EL (cell line): ENCODE data around the gene GRAMD2A.
A peak's percentile ranks its signal among the peaks of the same experiment; 100 is the strongest.

ENCODE experiments used
- DNase-seq: peaks from one replicate; pipeline ENCODE4 v3.0.0-alpha.2; 2016

Gene GRAMD2A

DNA sequence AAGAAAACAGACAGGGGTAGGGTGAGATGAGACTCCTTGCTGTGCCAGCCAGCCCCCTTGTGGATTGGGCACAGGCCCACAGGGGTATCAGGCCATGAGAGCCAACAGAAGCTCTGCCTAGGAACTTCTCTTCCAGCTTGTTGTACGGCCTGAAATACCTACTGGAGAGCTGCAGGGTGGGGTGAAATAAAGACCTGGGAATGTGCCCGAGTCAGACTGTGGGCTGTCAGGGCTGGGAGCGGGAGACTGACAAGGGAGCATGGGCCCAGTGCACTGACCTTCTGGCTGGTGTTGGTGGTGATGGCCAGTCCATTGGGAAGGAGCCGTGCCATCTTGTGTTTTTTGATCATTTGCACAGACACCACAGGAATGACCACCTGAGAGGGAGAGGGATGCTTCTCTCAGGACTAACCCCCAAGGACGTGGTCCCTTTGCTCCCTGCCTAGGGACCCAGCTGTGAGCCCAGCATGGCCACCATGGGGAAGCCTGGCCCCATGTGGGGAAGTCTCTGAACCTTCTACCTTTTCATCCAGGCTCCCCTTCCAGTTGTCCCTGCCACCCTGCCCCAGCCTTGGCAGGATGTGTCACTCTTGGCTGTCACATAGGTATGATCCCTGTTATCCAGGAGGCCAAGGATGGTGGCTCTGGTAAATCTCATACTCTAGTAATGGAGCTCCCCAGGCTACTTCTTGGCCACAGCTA, 30.7 kb downstream of the GRAMD2A start:
- no peak for DNase-seq

DNA sequence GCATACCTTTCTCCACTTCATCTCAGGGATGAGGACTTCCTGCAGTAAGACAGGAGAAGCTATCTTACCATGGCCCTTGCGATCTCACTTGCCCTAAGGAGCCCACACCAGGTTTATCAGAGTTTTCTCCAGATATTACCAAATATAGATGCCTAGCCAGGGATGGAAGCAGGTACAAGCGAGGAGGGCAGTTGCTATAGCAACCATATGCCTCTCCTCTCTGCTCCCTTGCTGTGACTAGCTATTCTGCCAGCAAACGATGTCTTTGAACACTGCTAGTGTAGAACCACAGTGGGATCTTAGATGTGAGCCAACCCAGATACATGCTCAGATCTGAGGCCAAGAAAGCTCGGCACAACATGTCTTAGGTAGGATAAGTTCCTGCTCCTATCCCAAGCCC, 33.9 kb downstream of the GRAMD2A start:
- no peak for DNase-seq

DNA sequence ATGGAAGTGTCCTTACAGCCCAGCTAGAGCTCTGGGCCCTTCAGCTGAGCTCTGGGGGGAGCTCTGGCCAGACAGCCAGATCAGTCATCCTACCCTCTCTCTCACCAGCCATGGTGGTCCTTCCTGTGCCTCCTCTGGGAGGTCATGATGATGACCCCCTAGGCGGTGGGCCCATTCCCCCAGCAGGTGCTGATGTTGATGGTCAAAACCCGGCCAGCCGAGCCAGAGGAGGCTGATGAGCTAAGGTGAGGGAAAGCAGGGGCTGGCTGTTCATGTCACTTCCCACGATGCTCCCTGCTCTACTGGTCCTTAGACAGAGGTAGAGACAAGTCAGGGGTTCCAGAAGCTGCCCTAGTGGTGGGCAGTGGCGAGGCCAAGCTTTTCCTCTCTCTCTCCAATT, 35.0 kb downstream of the GRAMD2A start:
- DNase-seq = no peak

DNA sequence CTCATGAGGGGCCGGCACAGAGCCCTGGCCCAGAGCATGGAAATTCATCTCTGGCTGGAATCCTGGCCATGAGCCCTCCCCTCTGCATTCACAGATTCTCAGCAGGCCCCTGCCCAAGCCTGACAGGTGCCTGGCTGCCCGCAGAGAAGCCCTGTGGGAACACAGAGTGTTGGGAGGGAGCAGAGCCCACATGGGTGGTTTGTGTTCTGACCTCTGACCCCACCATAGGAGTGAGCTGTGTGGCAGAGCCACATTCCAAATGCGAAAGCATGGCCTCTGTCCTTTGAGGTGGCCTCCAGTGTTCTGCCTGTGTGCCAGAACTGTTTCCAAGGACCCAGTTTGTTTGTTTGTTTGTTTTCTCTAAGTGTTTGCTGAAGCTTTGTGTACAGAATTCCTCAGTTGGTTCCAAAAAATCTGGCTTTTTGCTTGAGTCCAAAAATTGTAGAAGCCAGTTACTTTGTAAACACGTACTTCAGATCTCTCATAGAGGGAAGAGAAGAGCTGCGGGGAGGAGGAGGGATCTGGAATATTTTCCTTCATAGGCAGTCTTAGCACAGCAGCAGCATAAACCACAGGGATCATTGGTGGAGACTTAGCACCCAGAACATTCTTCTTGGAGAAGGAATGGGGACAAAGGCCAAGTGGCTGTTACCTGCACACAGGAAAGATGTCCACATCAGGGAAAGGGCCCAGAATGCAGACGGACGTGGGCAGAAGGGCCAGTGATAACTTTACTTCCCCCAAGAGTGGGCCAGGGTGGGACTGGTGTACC, 36.0 kb downstream of the GRAMD2A start:
- no peak for DNase-seq

DNA sequence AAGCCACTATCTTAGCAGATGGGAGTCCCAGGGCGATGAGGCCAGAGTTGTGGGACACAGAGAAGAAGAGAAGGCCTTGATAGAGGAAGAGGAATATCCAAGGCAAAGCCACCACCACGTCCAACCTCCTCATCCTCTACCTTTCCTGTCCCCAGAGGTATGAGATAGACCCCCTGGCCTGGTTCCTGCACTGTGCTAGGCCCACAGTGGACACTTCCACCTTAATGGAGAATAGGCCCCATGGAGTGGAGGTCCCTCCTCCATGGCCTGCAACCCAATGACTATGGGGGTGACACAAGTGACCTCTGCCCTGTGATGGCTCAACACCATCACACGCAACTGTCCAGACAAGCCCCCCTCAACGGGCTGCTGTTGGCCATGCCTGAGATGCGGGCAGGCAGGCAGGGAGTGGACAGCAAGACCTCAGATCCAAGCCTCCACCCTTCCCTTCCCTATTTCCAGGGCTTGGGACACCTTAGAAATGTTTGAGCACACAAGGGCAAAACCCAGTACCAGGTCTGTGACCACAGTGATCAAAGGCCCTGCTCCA, 36.8 kb downstream of the GRAMD2A start:
- DNase-seq = no peak

DNA sequence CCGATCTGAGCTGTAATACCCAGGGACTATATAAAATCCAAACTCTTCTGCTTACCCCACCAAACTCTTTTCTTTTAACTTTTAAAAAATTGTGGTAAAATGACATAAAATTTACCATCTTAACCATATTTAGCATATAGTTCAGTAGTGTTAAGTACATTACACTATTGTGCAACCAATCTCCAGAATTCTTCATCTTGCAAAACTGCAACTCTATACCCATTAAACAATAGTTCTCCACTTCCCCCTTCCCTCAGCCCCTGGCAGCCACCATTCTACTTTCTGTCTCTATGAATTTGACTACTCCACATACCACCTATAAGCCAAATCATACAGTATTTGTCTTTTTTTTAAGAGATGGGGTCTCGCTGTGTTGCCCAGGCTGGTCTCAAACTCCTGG, 40.7 kb downstream of the GRAMD2A start:
- DNase-seq = no peak

DNA sequence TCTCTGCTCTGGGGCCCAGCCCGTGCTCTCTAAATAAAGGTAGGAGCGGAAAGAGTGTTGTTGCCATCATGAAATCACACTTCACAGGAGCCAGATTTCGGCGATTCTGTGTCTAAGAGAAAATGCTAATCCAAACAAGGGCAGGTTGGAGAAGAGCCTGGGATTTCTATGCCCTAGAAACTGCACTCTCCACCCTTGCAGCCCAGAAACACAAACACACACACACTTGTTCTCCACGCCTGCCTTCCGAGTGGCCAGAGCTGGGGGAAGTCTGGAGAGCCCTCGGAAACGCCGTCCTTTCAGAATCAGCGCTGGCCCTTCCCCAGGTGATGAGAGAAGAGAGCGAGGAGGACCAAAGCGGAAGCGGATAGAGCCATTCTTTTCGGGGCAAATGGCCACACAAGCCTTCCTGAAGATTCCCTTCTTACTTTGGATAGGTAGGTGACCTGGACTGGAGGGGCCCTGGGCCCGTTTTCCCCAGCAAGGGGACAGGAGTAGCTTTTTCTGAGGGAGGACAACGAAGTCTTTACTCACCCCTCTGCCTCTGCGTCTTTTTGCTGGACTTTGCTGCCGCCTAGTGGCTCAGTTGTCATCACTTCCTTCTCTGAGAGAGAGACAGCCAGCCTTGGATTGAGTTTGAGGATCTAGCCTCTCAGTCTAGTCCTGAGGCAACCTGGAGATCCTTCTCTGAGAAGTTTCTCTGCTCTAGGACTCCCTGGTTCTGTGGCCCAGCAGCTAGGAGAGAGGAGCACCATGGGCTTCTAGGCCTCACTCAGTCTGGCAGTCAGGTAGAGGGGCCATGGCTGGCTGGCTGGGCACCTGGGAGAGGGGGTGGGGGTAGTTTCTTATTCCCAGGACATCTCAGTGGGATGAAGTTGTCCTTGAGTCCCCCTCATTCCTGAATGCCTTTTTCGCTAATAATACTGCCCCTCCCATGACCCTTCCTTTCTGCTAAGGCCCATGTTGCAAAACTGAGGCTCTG, 41.7 kb downstream of the GRAMD2A start:
- peak; percentile 83 for DNase-seq

DNA sequence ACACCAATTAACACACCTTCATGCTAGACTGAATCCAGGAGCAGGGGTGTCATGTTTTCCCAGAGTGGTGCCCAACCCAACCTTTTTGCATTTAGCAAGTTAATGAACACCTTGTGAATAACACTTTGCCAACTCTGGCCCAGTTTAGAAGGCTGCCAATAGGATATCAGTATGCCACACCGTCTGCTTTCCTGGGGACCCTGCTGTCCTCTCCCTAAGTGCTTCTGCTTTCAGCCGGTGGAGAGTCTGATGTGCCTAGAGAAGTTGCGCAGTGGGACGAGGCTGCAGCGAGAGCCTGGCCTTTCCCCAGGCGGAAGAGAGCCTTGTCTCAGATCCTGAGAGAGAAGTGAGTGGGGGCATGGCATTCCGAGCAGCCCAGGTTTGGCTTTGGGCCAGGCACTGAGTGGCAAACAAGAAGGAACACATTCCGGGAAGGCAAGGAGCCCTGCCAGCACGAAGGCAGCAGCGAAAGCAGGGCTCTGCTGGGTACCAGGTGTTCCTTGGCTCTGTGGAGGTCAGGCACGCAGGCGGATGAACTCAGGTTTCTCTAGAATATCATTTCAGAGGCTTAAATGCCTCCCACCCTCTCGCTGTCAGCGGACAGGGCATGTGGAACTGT, 42.5 kb downstream of the GRAMD2A start:
- DNase-seq = peak; percentile 42

DNA sequence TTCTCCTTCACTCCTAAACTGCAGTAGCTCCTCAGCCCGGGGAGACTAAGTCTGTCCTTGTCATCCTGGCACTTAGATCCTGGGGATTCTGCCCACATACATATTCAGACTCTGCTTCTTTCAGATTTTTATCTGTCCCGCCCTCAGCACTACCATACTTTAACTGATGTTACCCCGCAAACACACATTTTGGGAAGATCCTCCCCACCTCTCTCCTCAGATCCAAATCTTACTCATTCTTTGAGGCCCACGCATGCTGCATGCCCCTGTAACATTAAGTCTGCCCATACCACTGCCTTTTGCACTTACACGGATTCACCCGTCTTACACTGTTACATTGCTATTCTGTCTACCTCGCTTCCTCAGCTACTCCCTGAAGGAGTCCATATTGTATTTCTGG, 43.3 kb downstream of the GRAMD2A start:
- no peak for DNase-seq

DNA sequence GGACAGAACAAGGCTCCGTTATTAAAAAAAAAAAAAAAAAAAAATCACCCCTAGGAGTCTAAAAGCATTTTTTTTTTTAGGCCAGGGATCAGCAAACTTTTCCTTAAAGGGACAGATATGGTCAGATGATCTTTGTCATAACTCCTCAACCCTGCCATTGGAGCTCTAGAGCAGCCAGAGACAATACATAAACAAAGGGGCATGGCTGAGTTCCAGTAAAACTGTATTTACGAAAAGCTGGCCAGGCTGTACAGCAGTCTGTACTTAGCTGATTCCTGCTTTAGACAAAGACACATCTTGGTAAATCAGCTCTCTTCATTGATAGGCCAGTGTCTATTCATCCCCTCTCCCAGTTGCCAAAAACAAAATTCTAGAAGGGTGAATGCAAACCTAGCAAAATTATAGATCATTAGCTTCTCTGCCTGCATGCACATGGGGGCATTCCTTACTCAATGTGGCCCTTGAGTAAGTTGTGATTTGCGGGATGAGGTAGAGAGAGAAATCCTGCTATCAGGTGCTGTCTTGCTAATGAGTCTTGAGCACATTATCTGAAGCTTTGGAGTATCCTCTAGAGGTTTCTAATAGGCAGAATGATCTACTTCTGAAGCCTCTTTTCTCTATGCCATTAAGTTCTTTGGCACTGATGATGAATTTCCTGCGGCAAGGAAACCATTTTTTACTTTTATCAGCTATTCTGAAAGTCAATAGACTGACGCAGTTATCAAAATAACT, 44.2 kb downstream of the GRAMD2A start:
- DNase-seq = no peak

DNA sequence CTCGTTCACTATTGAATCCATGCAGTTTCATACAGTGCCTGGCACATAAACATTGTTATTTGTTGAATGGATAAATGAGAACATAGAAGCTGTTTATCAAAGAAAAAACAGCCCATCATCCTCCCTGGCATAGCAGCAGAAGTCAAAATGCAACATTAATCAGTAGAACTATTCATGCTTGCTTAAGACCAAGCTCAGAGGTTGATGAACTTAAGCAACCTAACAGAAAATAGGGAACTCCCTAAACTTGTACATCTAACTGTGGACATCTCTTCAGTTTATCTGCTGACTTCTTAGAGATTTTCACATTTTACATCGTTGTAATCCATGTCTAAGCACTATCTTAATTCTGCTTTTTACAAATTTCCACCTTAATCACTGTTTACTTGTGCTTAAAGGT, 50.2 kb downstream of the GRAMD2A start:
- DNase-seq = no peak

DNA sequence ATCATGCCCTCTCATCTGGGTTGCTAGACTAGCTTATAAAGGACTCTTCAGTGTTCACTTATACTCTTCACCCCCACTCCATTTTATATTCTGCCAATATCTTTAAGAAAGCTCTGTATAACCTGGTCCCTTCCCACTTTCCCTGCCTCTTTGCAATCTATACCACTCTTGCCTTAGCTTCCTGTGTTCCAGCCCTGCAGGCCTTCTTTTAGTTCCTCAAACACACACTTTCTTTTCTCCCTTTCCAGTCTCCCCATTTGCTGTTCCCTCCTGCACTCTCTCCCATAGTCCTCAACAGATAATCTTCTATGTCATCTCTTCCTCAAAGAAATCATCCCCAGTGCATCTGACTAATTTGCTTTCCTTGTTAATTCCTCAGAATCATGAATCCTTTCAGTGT, 50.7 kb downstream of the GRAMD2A start:
- DNase-seq = no peak

DNA sequence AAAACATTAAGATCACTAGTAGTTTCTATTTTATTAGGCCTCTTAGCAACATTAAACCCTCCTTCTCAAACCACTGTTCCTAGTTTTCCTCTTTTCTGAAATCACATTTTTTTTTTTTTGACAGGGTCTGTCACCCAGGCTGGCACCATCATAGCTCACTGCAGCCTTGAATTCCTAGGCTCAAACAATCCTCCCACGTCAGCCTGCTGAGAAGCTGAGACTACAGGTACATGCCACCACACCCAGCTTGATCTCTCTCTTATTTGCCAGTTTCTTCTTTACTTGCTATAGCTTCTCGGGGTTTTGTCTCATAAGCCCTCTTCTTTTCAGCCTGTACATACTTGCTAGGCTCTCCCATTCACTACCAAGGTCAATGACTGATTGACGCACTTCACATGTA, 51.4 kb downstream of the GRAMD2A start:
- no peak for DNase-seq

DNA sequence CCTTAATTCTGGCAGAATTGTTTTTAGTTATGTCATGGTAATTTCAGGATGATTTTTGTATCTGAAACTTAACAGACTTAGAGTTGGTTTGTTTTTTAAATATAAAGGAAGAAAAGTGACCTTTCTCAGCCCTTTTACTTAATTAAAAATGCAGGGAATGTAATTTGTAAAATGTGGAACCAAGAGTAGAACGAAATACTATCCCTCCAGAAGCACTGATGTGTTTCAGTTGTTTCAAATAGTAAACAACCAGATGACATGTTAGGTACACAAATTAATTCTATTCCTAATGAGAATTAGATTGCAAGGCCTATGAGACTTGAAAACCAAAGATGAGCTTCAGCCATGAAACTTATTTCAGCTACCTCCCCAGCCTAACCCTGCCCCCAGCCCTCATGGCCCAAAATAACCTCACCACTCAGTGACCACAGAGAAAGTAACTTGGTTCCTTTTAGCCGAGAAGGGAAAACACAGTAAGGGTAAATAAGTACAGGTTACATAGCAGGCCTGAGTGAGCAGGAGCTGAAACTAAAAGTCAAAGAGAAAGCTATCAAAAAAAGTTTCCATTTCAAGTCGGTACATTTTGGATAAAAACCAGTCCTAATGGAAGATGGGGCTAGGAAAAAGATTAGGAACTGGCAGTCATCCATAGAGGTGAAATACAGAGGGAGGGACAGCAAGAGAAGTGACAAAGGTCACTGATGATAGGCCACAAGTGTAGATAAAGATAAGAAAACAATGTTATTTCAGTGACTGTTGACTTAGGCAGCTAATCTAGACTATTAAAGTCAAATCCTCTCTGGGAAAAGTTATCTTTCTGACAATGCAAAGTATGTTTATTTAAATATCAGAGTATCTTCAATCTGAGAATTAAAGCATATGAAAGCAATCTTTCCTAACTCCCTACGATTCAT, 56.2 kb downstream of the GRAMD2A start:
- no peak for DNase-seq

DNA sequence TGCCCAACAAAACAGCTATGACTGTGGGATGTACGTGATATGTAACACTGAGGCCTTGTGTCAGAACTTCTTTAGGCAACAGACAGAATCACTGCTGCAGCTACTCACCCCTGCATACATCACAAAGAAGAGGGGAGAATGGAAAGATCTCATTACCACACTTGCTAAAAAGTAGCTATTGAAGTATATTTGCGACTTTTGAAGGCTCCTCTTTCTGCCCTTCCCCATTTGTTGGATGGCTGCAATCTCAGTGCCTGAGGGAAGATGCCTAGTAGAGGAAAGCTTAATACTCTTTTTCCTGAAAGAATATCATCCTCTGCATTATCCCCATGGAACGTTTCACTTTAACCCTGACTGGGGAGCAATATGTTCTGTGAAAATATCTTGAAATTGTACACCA, 57.5 kb downstream of the GRAMD2A start:
- no peak for DNase-seq

DNA sequence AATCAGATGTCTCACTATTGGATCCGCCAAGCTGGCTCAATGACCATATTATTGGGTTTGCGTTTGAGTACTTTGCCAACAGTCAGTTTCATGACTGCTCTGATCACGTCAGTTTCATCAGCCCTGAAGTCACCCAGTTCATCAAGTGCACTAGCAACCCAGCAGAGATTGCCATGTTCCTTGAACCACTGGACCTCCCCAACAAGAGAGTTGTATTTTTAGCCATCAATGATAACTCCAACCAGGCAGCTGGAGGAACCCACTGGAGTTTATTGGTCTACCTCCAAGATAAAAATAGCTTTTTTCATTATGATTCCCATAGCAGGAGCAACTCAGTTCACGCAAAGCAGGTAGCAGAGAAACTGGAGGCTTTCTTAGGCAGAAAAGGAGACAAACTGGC, 57.9 kb downstream of the GRAMD2A start:
- DNase-seq = no peak

DNA sequence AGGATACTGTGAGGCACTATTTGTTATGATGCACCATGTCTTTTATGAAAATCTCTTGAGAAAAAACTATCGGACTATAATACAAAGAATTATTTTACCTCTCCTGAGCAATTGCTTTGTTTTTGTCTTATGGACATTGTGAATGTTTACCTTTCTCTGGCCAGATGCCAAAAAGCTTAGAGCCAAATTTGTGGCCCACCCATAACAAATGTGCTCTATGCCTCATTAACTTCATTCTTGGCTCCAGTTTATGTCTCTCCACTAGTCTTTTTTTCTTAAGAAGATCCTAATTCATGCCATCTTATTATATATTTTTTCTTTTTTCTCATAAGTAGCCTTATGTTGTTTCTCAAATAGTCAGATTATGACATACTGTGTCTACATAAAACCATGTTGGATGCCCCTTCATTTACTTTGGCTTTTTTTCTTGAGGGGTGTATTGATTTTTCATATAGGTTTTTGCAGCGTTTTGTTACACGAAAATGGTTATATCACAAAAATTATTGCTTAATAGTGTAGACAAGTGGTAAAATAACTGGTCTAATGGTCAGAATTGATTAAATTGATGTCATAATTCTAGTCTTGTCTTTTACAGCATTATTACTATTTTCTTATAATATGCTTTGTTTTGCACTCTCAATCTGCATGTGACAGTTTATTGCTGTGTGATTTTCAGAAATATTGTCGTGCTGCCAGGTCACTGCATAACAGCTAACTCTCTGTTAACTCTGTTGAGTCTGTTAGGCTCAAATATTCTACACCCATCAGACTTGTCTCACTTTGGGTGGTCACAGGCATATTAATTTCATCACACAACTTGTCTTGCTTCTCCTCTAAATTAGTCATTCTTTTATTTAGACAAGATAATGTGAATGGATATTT, 61.2 kb downstream of the GRAMD2A start:
- no peak for DNase-seq

DNA sequence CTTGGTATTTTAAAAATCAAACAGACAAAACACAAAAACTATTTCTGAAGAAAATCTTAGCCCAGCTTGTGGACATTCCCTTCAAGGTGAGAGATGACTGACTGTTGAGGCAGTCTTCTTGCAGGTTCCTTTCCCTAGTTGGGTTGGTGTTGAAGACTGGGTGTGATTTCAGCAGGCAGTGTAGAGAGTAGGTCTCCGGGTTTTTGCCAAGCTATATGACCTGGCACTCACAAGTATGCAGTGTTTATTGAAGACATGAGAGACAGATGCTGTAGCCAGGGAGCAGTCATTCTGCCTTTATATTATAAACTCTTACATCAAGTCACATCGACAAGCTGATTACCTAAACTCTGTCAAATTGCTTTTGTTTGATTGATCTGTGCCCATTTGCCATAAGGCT, 61.9 kb downstream of the GRAMD2A start:
- DNase-seq = no peak

DNA sequence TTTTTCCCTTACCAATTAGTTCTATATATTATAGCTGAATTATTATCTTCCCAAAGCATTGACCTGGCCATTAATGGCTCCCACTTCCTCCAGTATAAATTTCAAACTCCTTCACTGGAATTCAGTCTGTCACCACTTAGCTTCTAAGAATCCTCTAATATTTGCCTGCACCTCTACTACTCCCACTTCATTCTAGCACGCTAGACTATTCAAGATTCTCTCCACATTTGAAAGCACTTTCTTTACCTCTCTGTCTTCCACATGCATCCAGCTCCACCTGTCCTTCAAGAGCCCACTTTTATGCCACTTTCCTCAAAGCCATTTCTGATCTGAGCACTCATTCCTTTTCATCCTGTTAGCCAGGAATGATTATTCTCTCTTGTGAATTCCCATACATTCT, 64.4 kb downstream of the GRAMD2A start:
- DNase-seq = no peak

DNA sequence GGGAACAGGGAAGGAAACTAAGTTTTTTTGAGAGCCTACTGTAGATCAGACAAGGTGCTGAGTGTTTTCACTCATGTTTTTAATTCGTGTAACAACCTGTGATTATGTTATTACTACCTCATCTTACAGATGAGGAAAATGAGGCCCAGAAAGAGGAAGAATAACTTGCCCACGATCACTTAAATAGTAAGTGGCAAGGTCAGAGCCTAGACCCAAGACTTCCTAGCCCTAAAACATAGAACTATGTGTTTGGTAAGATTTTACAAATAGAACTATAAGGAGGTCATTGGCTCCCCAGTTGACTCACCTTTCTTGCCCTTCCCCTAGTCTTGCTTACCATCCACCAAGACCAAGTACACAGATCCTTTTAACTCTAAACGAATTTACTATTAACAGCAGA, 65.7 kb downstream of the GRAMD2A start:
- no peak for DNase-seq
